Ishikawa (cell line): ENCODE results near the gene CMSS1.

Experiments used
- CEBPB ChIP-seq: IDR thresholded peaks from 2 replicates; pipeline ENCODE4 v1.6.1; 2012
- CREB1 ChIP-seq: IDR thresholded peaks from 2 replicates; pipeline ENCODE4 v1.6.1; 2012; ENCODE audit warnings: low read depth
- EGR1 ChIP-seq: IDR thresholded peaks from 2 replicates; pipeline ENCODE4 v1.6.1; 2012
- EP300 ChIP-seq: IDR thresholded peaks from 2 replicates; pipeline ENCODE4 v1.6.1; 2012; ENCODE audit warnings: borderline replicate concordance
- RAD21 ChIP-seq: IDR thresholded peaks from 2 replicates; pipeline ENCODE4 v1.6.1; 2012; ENCODE audit warnings: low read depth
- TCF12 ChIP-seq: IDR thresholded peaks from 2 replicates; pipeline ENCODE4 v1.6.1; 2012; ENCODE audit warnings: low read depth
- YY1 ChIP-seq: IDR thresholded peaks from 2 replicates; pipeline ENCODE4 v1.6.1; 2012; ENCODE audit warnings: low read depth
- TF ChIP-seq, protein P1 (sequence below): IDR thresholded peaks from 2 replicates; pipeline ENCODE4 v1.6.1; 2012; ENCODE audit warnings: low read depth, mild to moderate bottlenecking

DNA sequence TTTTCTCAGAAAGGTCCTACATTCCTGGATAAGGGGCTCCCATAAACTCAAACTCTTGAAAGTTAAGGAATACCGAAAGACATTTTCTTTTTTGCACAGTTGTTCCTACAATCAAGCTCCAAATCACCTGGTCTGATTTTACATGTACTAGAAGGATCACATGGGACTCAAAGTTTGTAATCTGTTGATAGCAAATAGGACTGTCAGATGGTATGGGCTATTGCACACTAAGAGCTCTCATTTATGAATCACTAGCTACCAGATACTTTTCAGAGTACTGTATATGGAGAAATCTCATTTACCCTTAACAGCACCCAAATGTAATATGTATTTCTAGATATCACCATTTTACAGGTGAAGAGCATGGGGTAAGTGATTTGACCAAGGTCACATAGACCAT lies 49.5 kb upstream of the CMSS1 start:
- TF ChIP-seq EGR1 = no peak
- TF ChIP-seq TCF12 = no peak
- TF ChIP-seq, protein P1, sequence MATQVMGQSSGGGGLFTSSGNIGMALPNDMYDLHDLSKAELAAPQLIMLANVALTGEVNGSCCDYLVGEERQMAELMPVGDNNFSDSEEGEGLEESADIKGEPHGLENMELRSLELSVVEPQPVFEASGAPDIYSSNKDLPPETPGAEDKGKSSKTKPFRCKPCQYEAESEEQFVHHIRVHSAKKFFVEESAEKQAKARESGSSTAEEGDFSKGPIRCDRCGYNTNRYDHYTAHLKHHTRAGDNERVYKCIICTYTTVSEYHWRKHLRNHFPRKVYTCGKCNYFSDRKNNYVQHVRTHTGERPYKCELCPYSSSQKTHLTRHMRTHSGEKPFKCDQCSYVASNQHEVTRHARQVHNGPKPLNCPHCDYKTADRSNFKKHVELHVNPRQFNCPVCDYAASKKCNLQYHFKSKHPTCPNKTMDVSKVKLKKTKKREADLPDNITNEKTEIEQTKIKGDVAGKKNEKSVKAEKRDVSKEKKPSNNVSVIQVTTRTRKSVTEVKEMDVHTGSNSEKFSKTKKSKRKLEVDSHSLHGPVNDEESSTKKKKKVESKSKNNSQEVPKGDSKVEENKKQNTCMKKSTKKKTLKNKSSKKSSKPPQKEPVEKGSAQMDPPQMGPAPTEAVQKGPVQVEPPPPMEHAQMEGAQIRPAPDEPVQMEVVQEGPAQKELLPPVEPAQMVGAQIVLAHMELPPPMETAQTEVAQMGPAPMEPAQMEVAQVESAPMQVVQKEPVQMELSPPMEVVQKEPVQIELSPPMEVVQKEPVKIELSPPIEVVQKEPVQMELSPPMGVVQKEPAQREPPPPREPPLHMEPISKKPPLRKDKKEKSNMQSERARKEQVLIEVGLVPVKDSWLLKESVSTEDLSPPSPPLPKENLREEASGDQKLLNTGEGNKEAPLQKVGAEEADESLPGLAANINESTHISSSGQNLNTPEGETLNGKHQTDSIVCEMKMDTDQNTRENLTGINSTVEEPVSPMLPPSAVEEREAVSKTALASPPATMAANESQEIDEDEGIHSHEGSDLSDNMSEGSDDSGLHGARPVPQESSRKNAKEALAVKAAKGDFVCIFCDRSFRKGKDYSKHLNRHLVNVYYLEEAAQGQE = no peak
- TF ChIP-seq CEBPB = no peak
- no peak for TF ChIP-seq RAD21
- TF ChIP-seq YY1 = no peak
- no peak for TF ChIP-seq CREB1
- TF ChIP-seq EP300 = no peak
